IMR-90 (cell line): ENCODE data around the gene CALN1. TPM values are rescaled to one million over a fixed set of nuclear protein-coding genes. Genes with fewer than 3 reads are reported as not detected.

Experiments used
- ATAC-seq: fragments of 200-7000 bp; cut with Tn5 transposase; 2 replicates; pipeline ENCODE4 v1.9.1; 2020; ENCODE audit warnings: low read depth, mild to moderate bottlenecking, moderate library complexity
- BruUV-seq: library from RNA; stranded (reverse); fragments of 400-500 nt; replicated peaks from 2 replicates; lab custom pipeline; 2021; lab: Mats Ljungman, UMichigan
- CTCF ChIA-PET: fragments of 300-600 bp; formaldehyde crosslinking; extraction: SDS; loops from one replicate; lab custom pipeline; 2021; ENCODE audit warnings: antibody characterized with exemption; lab: Yijun Ruan, JAX
- POLR2A ChIA-PET: fragments of 300-600 bp; sonication (Branson Sonifier 250); formaldehyde crosslinking; loops from one replicate; lab custom pipeline; 2022; ENCODE audit warnings: antibody characterized with exemption; ENCODE audit not compliant: unreplicated experiment; lab: Charles Lee
- DNase-seq: peaks from one replicate; pipeline ENCODE4 v3.0.0; 2013
- H2AFZ ChIP-seq: replicated peaks from 2 replicates; pipeline ENCODE3; 2013; ENCODE audit warnings: low read length, mild to moderate bottlenecking; ENCODE audit not compliant: poor library complexity
- H2AK5ac ChIP-seq: 2 replicates; pipeline ENCODE4 v1.6.1; 2013; ENCODE audit warnings: low read depth, low read length, inconsistent platforms
- H2AK9ac ChIP-seq: replicated peaks from 2 replicates; pipeline ENCODE3; 2013; ENCODE audit warnings: mild to moderate bottlenecking, low read depth, low read length, moderate library complexity; ENCODE audit not compliant: poor library complexity
- H2BK120ac ChIP-seq: 2 replicates; pipeline ENCODE4 v1.6.1; 2013; ENCODE audit warnings: low read depth, low read length, inconsistent platforms
- H2BK15ac ChIP-seq: 3 replicates; pipeline ENCODE4 v1.6.1; 2013; ENCODE audit warnings: low read depth, low read length, inconsistent platforms
- H2BK20ac ChIP-seq: 2 replicates; pipeline ENCODE4 v1.6.1; 2013; ENCODE audit warnings: low read depth, mild to moderate bottlenecking, inconsistent platforms, low read length, moderate library complexity
- H2BK5ac ChIP-seq: 2 replicates; pipeline ENCODE4 v1.6.1; 2013; ENCODE audit warnings: mild to moderate bottlenecking, low read depth, low read length, inconsistent platforms; ENCODE audit not compliant: poor library complexity, severe bottlenecking
- H3K14ac ChIP-seq: replicated peaks from 2 replicates; pipeline ENCODE4 v1.6.1; 2013; ENCODE audit warnings: low read depth, low read length, inconsistent platforms
- H3K18ac ChIP-seq: 2 replicates; pipeline ENCODE4 v1.6.1; 2013; ENCODE audit warnings: low read depth, low read length, control low read depth
- H3K23ac ChIP-seq: 2 replicates; pipeline ENCODE4 v1.6.1; 2013; ENCODE audit warnings: low read depth, low read length, inconsistent platforms
- H3K27ac ChIP-seq: 2 replicates; pipeline ENCODE4 v1.5.1; 2013; ENCODE audit warnings: mild to moderate bottlenecking, control low read depth, low read length; ENCODE audit not compliant: insufficient read depth
- H3K27me3 ChIP-seq: 2 replicates; pipeline ENCODE4 v1.6.1; 2013; ENCODE audit warnings: low read length; ENCODE audit not compliant: control insufficient read depth, insufficient read depth
- H3K36me3 ChIP-seq: 2 replicates; pipeline ENCODE4 v1.6.1; 2013; ENCODE audit warnings: low read length, mixed read lengths; ENCODE audit not compliant: control insufficient read depth, insufficient read depth
- H3K4ac ChIP-seq: 2 replicates; pipeline ENCODE4 v1.6.1; 2013; ENCODE audit warnings: low read depth, low read length, inconsistent platforms
- H3K4me1 ChIP-seq: 2 replicates; pipeline ENCODE4 v1.6.1; 2013; ENCODE audit warnings: low read length, mixed read lengths; ENCODE audit not compliant: control insufficient read depth, insufficient read depth
- H3K4me2 ChIP-seq: 2 replicates; pipeline ENCODE4 v1.6.1; 2013; ENCODE audit warnings: low read depth, mild to moderate bottlenecking, control low read depth, low read length, moderate library complexity
- H3K4me3 ChIP-seq: 2 replicates; pipeline ENCODE4 v1.5.1; 2013; ENCODE audit warnings: low read depth, mild to moderate bottlenecking, control low read depth, low read length, moderate library complexity; ENCODE audit not compliant: insufficient read depth
- H3K56ac ChIP-seq: 2 replicates; pipeline ENCODE4 v1.6.1; 2013; ENCODE audit warnings: low read length, inconsistent platforms; ENCODE audit not compliant: insufficient read depth; ENCODE audit errors: extremely low read depth
- H3K79me1 ChIP-seq, 2 experiments: 2 replicates each; pipeline ENCODE4 v1.6.1; 2013; ENCODE audit warnings: low read length in 2 of 2, inconsistent platforms in 1 of 2, low read depth in 1 of 2
- H3K9ac ChIP-seq: 2 replicates; pipeline ENCODE4 v1.6.1; 2013; ENCODE audit warnings: low read depth, low read length, control low read depth
- H3K9me1 ChIP-seq: 2 replicates; pipeline ENCODE4 v1.6.1; 2013; ENCODE audit warnings: low read length, inconsistent platforms; ENCODE audit not compliant: insufficient read depth
- H3K9me3 ChIP-seq: 2 replicates; pipeline ENCODE4 v1.6.1; 2013; ENCODE audit warnings: low read length; ENCODE audit not compliant: control insufficient read depth, insufficient read depth
- H4K20me1 ChIP-seq: 2 replicates; pipeline ENCODE4 v1.6.1; 2013; ENCODE audit warnings: low read length, inconsistent platforms; ENCODE audit not compliant: insufficient read depth
- H4K5ac ChIP-seq: 2 replicates; pipeline ENCODE4 v1.6.1; 2013; ENCODE audit warnings: mild to moderate bottlenecking, low read depth, low read length, control low read depth
- H4K8ac ChIP-seq, 2 experiments: 2 replicates each; pipeline ENCODE4 v1.6.1; 2013; ENCODE audit warnings: low read depth in 2 of 2, low read length in 2 of 2, control low read depth in 1 of 2, inconsistent platforms in 1 of 2
- H4K91ac ChIP-seq: 2 replicates; pipeline ENCODE4 v1.6.1; 2013; ENCODE audit warnings: low read depth, low read length, inconsistent platforms; ENCODE audit not compliant: insufficient read depth
- BHLHE40 ChIP-seq: fragments of 150-350 bp; IDR thresholded peaks from 2 replicates; pipeline ENCODE4 v1.6.1; 2016; ENCODE audit warnings: mild to moderate bottlenecking, low read depth, low read length
- CEBPB ChIP-seq: IDR thresholded peaks from 2 replicates; pipeline ENCODE4 v1.6.1; 2012; ENCODE audit warnings: low read depth, low read length, improper control_type of control experiment
- CHD1 ChIP-seq: IDR thresholded peaks from 2 replicates; pipeline ENCODE4 v1.6.1; 2012; ENCODE audit warnings: low read depth, low read length, improper control_type of control experiment
- CTCF ChIP-seq: conservative IDR thresholded peaks from 2 replicates; pipeline ENCODE4 v1.5.1; 2012; ENCODE audit warnings: mild to moderate bottlenecking, low read depth, low read length, improper control_type of control experiment
- ELK1 ChIP-seq: fragments of 150-350 bp; IDR thresholded peaks from 2 replicates; pipeline ENCODE4 v1.6.1; 2016; ENCODE audit warnings: low read depth, mild to moderate bottlenecking, low read length, moderate library complexity, borderline replicate concordance
- FOS ChIP-seq: fragments of 150-350 bp; IDR thresholded peaks from 2 replicates; pipeline ENCODE4 v1.6.1; 2016; ENCODE audit warnings: low read depth, low read length
- MAFK ChIP-seq: IDR thresholded peaks from 2 replicates; pipeline ENCODE4 v1.6.1; 2012; ENCODE audit warnings: low read depth, low read length, improper control_type of control experiment
- MAZ ChIP-seq: IDR thresholded peaks from 2 replicates; pipeline ENCODE4 v1.6.1; 2012; ENCODE audit warnings: low read depth, mild to moderate bottlenecking, low read length, improper control_type of control experiment, moderate library complexity, borderline replicate concordance
- MXI1 ChIP-seq: IDR thresholded peaks from 2 replicates; pipeline ENCODE4 v1.6.1; 2012; ENCODE audit warnings: low read depth, mild to moderate bottlenecking, low read length, moderate library complexity, borderline replicate concordance
- NFE2L2 ChIP-seq: fragments of 150-350 bp; IDR thresholded peaks from 2 replicates; pipeline ENCODE4 v1.6.1; 2016; ENCODE audit warnings: low read depth, mild to moderate bottlenecking, low read length
- POLR2A ChIP-seq: IDR thresholded peaks from 2 replicates; pipeline ENCODE4 v1.6.1; 2012; ENCODE audit warnings: mild to moderate bottlenecking, low read depth, low read length
- RAD21 ChIP-seq: IDR thresholded peaks from 2 replicates; pipeline ENCODE4 v1.6.1; 2012; ENCODE audit warnings: low read length, improper control_type of control experiment
- RCOR1 ChIP-seq: IDR thresholded peaks from 2 replicates; pipeline ENCODE4 v1.6.1; 2012; ENCODE audit warnings: mild to moderate bottlenecking, low read length, improper control_type of control experiment; ENCODE audit not compliant: insufficient replicate concordance
- RFX5 ChIP-seq: IDR thresholded peaks from 2 replicates; pipeline ENCODE4 v1.8.0; 2012; ENCODE audit warnings: low read depth, mild to moderate bottlenecking, low read length, moderate library complexity
- SMC3 ChIP-seq: fragments of 150-350 bp; IDR thresholded peaks from 2 replicates; pipeline ENCODE4 v1.6.1; 2016; ENCODE audit warnings: low read depth, mild to moderate bottlenecking, antibody characterized with exemption, low read length, moderate library complexity
- USF2 ChIP-seq: fragments of 150-350 bp; IDR thresholded peaks from 2 replicates; pipeline ENCODE4 v1.6.1; 2017; ENCODE audit warnings: mild to moderate bottlenecking, antibody characterized with exemption, low read length, low read depth
- WGBS, 2 experiments: methylation state at CpG; one replicate each; pipeline versions ENCODE4 v1.1.5 to v1.1.7; 2013; ENCODE audit warnings: missing lambda C conversion rate in 2 of 2; ENCODE audit not compliant: insufficient read length in 1 of 2; ENCODE audit errors: extremely low coverage in 2 of 2; 5-methylcytosine and 5-hydroxymethylcytosine counted together
- dilution Hi-C: fragments of 300-500 bp; cut with HindIII; formaldehyde crosslinking; loops from one replicate; pipeline ENCODE4 v1.14.3; 2018; ENCODE audit warnings: low sequenced_read_pairs; ENCODE audit not compliant: unreplicated experiment
- in situ Hi-C: fragments of 300-500 bp; cut with MboI; formaldehyde crosslinking; loops from 3 replicates; pipeline ENCODE4 v1.14.3; 2019; ENCODE audit warnings: low sequenced_read_pairs, inconsistent platforms, mixed read lengths
- intact Hi-C: fragments of 100-400 bp; cut with micrococcal nuclease; formaldehyde crosslinking; loops from 2 replicates; pipeline ENCODE4 v1.10.0; 2022
- polyA plus RNA-seq, 3 experiments: library from polyadenylated mRNA; depleted of rRNA; stranded (reverse); fragments of >200 nt; gene quantifications; 2 replicates each; pipeline ENCODE4 v1.2.3, GENCODE V29; 2012; ENCODE audit warnings: low replicate concordance in 1 of 3
- total RNA-seq: library from RNA; depleted of rRNA; stranded (reverse); fragments of >200 nt; gene quantifications from 2 replicates; pipeline ENCODE4 v1.2.3, GENCODE V29; 2012

The CALN1 gene
- total and polyA plus RNA-seq, 2 of the 4 experiments (the other 2 are of a cell fraction), result not detected

GRCh38 chr7:71972534-71972933 is 439.6 kb downstream of the CALN1 start:
- no peaks in the 10 kb centered on the region for H3K4me1 ChIP-seq
- H3K4ac ChIP-seq, result no peak overlapping the region
- no peaks in the 10 kb centered on the region for H3K36me3 ChIP-seq
- H2BK20ac ChIP-seq, result no peak overlapping the region
- H3K4me2 ChIP-seq, result no peak overlapping the region
- intact Hi-C loops (no loop called here), in situ Hi-C loops (no loop called here), dilution Hi-C loops (no loop called here)
- BruUV-seq, result no TSS peak
- no peak overlapping the region for H3K9ac ChIP-seq
- TF ChIP-seq MAFK (no peak), ELK1 (no peak), BHLHE40 (no peak), MXI1 (no peak), MAZ (no peak), SMC3 (no peak), NFE2L2 (no peak), USF2 (no peak), RCOR1 (no peak), FOS (no peak), POLR2A (no peak), RFX5 (no peak), CEBPB (no peak), CHD1 (no peak), CTCF (no peak), RAD21 (no peak)
- peaks cover 22% of the 10 kb centered on the region for H3K9me3 ChIP-seq
- H2BK15ac ChIP-seq, result no peak overlapping the region
- H3K27ac ChIP-seq, result no peak overlapping the region
- no peaks in the 10 kb centered on the region for H3K79me1 ChIP-seq
- H4K5ac ChIP-seq, result no peak overlapping the region
- CTCF ChIA-PET, result no interaction called here
- no peak overlapping the region for H3K18ac ChIP-seq
- H2AK5ac ChIP-seq, result no peak overlapping the region
- no peaks in the 10 kb centered on the region for H3K27me3 ChIP-seq
- H4K8ac ChIP-seq, result no peak overlapping the region
- POLR2A ChIA-PET, result no interaction called here
- WGBS, 2 experiments, result 50% methylated on average over 1 of the region's 7 CpGs; no CpG with 5 or more reads in 1 of the 2 experiments
- DNase-seq (no peak), ATAC-seq (no peak)
- H3K56ac ChIP-seq, result no peak overlapping the region
- H3K23ac ChIP-seq, result no peak overlapping the region
- no peak overlapping the region for H2BK120ac ChIP-seq
- no peak overlapping the region for H2AFZ ChIP-seq
- no peak overlapping the region for H3K4me3 ChIP-seq
- H3K14ac ChIP-seq, result no peak overlapping the region
- no peak overlapping the region for H4K91ac ChIP-seq
- no peak overlapping the region for H2AK9ac ChIP-seq
- no peaks in the 10 kb centered on the region for H3K9me1 ChIP-seq
- no peaks in the 10 kb centered on the region for H4K20me1 ChIP-seq
- H2BK5ac ChIP-seq, result no peak overlapping the region
